GM19193 (cell line): ENCODE measurements around the gene SHISA6.

Source experiments
- POLR2A ChIP-seq: IDR thresholded peaks from 4 replicates; pipeline ENCODE4 v1.6.1; 2011; ENCODE audit not compliant: insufficient read depth, insufficient read length; ENCODE audit errors: extremely low read depth

The SHISA6 gene

GRCh38 chr17:11406716-11407115 lies 165.7 kb downstream of the SHISA6 start:
- no peak for TF ChIP-seq POLR2A

GRCh38 chr17:11412654-11413053 lies 171.6 kb downstream of the SHISA6 start:
- TF ChIP-seq POLR2A = no peak

- no peak for TF ChIP-seq POLR2A
Observed at GRCh38 chr17:11418342-11418741, 177.3 kb downstream of the SHISA6 start.

- no peak for TF ChIP-seq POLR2A
Observed at GRCh38 chr17:11430751-11431150, 189.7 kb downstream of the SHISA6 start.

- no peak for TF ChIP-seq POLR2A
Observed at GRCh38 chr17:11438673-11439072, 197.7 kb downstream of the SHISA6 start.

GRCh38 chr17:11441004-11441403 lies 200.0 kb downstream of the SHISA6 start:
- TF ChIP-seq POLR2A = no peak

GRCh38 chr17:11446316-11446715 lies 205.3 kb downstream of the SHISA6 start:
- TF ChIP-seq POLR2A = no peak

GRCh38 chr17:11454096-11454495 lies 213.1 kb downstream of the SHISA6 start:
- no peak for TF ChIP-seq POLR2A

- TF ChIP-seq POLR2A = no peak
Observed at GRCh38 chr17:11458279-11458678, 217.3 kb downstream of the SHISA6 start.

- TF ChIP-seq POLR2A = no peak
Observed at GRCh38 chr17:11459861-11460331, 218.9 kb downstream of the SHISA6 start.

GRCh38 chr17:11461993-11462548 lies 221.1 kb downstream of the SHISA6 start:
- TF ChIP-seq POLR2A = no peak

GRCh38 chr17:11467639-11468038 lies 226.6 kb downstream of the SHISA6 start:
- TF ChIP-seq POLR2A = no peak

- TF ChIP-seq POLR2A = no peak
Observed at GRCh38 chr17:11485336-11486100, 244.5 kb downstream of the SHISA6 start.

- no peak for TF ChIP-seq POLR2A
Observed at GRCh38 chr17:11486101-11486867, 245.3 kb downstream of the SHISA6 start.

GRCh38 chr17:11486868-11487310 lies 245.9 kb downstream of the SHISA6 start:
- TF ChIP-seq POLR2A = no peak
